Mesodermal cell (in vitro differentiated cells): ENCODE results near the gene CYB5R4.

Source experiments
- H3K27ac ChIP-seq: 2 replicates; pipeline ENCODE4 v1.7.0; 2013; ENCODE audit warnings: mild to moderate bottlenecking, low read depth, low read length, moderate library complexity; ENCODE audit not compliant: severe bottlenecking
- H3K36me3 ChIP-seq: 2 replicates; pipeline ENCODE4 v1.7.1; 2013; ENCODE audit warnings: mild to moderate bottlenecking, low read length, moderate library complexity; ENCODE audit not compliant: control insufficient read depth, insufficient read depth
- H3K4me1 ChIP-seq: one replicate; pipeline ENCODE4 v1.7.1; 2013; ENCODE audit warnings: mild to moderate bottlenecking, low read length; ENCODE audit not compliant: insufficient read depth, control insufficient read depth, poor library complexity, severe bottlenecking
- H3K4me3 ChIP-seq: 2 replicates; pipeline ENCODE4 v1.7.0; 2013; ENCODE audit warnings: low read length, control low read depth, mild to moderate bottlenecking; ENCODE audit not compliant: insufficient read depth, poor library complexity, severe bottlenecking; ENCODE audit errors: extremely low read depth
- H3K9me3 ChIP-seq: 2 replicates; pipeline ENCODE4 v1.7.1; 2013; ENCODE audit warnings: mild to moderate bottlenecking, low read length, moderate library complexity; ENCODE audit not compliant: control insufficient read depth
- WGBS, 2 experiments: methylation state at CpG; one replicate each; pipeline ENCODE4 v1.1.5; 2013; ENCODE audit warnings: missing lambda C conversion rate in 2 of 2; ENCODE audit not compliant: insufficient coverage in 2 of 2; 5-methylcytosine and 5-hydroxymethylcytosine counted together

Gene CYB5R4

DNA sequence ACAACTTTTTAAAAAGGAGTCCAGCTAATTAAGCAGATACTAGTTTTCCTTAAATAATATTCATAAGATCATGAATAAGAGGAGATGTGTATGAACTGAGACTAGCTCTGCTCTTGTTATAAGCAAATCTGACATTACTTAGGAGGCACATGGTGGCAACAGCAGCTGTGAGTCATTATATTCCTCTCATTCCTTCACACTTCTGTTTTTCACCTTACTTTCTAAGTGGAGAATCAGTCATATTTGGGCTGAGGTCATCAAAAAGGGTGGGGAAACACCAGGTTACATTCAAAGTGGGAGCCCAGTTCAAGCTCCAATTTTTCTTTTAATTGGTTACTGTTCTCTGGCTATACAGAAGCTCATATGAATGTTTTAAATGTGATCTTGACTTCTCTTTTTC is 12.3 kb upstream of the CYB5R4 start:
- H3K4me1 ChIP-seq: no peaks in the 10 kb centered on the region
- no peak overlapping the region for H3K27ac ChIP-seq
- H3K9me3 ChIP-seq: no peaks in the 10 kb centered on the region
- no peaks in the 10 kb centered on the region for H3K36me3 ChIP-seq
- H3K4me3 ChIP-seq: no peak overlapping the region

DNA sequence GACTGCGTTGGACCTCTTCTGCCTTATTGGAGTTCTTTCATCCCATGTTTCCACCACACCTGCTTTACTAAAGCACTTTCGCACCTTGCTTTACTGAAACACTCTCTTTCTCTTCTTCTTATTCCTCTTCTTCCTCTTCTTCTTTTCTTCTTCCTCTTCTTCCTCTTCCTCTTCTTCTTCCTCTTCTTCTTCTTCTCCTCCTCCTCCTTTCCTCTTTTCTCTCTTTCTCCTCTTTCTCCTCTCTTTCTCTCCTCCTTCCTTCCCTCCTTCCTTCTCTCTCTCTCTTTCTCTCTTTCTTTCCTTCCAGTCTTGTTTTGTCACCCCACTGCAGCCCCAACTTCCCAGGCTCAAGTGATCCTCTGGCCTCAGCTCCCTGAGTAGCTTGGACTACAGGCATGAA is 10.4 kb upstream of the CYB5R4 start:
- Histone ChIP-seq H3K4me1 (no peaks in the 10 kb centered on the region), H3K4me3 (no peak overlapping the region)
- 71 to 89% methylated on average over 2 of the region's 2 CpGs for WGBS, 2 experiments

DNA sequence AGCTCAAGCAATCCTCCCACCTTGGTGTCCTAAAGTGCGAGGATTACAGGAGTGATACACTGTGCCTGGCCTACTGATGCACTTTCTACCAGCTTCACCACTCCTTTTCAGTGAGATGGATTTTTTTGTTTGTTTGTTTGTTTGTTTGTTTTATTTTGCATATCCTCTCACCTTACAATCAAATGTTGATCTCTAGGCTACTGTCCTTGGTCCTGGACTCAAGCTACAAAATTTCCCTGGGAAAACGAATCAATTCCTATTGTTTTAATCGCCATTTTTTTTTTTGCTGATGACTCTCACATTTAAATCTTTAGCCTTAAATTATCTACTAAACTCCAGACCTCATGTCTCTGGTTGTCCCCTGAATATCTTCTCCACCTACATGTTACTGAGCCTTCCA is 9.9 kb upstream of the CYB5R4 start:
- H3K4me1 ChIP-seq: no peaks in the 10 kb centered on the region
- no peaks in the 10 kb centered on the region for H3K9me3 ChIP-seq
- 78 to 87% methylated on average over 2 of the region's 3 CpGs for WGBS, 2 experiments
- H3K36me3 ChIP-seq: no peaks in the 10 kb centered on the region
- H3K27ac ChIP-seq: no peak overlapping the region
- H3K4me3 ChIP-seq: no peak overlapping the region

More for the DNA sequence above, 10.4 kb upstream of the CYB5R4 start:
- H3K27ac ChIP-seq: no peak overlapping the region
- H3K36me3 ChIP-seq: no peaks in the 10 kb centered on the region
- no peaks in the 10 kb centered on the region for H3K9me3 ChIP-seq

DNA sequence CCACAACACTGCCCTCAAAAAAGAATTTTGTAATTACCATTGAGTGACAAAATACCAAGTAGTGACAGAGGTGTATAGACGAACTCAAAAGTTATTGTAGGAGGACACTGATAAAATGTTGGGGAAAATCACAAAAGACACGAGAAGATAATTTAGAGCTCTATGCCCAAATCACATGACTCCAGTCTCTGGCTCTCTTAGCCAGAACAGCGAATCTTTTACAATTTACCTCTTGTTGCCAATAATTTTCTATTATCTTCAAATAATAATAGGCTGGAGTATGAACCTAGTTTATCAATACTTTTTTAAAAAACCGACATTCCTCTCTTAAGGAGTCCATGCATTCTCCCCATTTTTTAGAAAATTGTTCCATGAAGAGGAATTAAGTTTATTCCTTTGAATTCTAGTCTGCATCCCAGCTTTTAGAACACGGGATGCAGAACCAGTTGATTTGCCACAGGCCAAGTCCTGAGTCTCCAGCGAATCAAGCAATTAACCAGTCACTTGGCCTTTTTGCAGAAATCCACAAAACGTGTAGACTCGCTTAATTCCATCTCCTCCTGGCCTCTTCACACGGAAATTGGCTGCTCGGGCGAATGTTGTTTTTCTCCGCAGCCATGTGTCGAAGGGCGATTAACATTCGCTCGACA is 6.8 kb upstream of the CYB5R4 start:
- Histone ChIP-seq H3K36me3 (no peaks in the 10 kb centered on the region), H3K4me1 (no peaks in the 10 kb centered on the region), H3K4me3 (peak overlapping the region; percentile 40), H3K27ac (no peak overlapping the region), H3K9me3 (no peaks in the 10 kb centered on the region)
- 1 to 8% methylated on average over 12 to 13 of the region's 16 CpGs for WGBS, 2 experiments

DNA sequence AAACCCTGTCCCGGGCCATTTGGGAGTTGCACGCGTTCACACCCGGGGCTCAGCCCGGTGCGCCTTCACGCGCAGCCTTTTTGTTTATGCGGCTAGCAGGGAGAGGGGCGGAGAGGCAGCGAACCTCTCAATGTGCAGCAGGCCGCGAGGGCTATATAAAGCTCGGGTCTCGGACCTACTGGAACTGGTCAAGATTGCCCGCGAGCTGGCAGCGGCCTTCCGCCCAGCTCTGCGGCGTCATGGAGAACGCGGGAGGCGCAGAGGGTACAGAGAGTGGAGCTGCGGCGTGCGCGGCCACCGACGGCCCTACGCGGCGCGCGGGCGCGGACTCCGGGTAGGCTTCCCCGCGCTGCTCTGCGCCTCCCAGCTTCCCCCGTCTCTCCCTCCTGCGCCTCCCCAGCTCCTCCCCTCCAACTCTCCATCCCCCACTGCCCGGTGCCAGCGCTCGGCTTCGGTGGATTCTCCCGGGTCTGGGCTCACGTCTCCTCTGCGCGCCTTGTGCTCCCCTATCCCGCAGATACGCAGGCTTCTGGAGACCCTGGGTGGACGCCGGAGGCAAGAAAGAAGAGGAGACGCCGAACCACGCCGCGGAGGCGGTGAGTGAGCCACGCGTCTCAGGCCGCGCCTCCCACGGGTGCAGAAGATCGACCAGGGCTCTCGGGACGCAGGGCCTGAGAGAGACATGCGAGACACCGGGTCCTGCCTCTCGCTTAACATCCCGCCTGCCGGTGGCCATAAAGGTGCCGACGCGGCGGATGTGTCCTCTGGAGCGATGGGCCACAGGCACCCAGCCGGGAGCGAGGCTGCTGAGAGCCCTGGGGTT is 6.1 kb upstream of the CYB5R4 start, which contains the start of gene RIPPLY2:
Gene RIPPLY2, plus strand, starts transcription at position 183 of the 823 bp plus-strand sequence. Its CDS starts 57 bp downstream, at position 240.
- Histone ChIP-seq H3K4me1 (no peaks in the 10 kb centered on the region), H3K4me3 (peak within 1 kb of the TSS; percentile 40), H3K9me3 (no peaks in the 10 kb centered on the region), H3K27ac (no peak within 1 kb of the TSS), H3K36me3 (no peaks in the 10 kb centered on the region)
- WGBS, 2 experiments: 0 to 1% methylated on average over 62 to 71 of the region's 81 CpGs

DNA sequence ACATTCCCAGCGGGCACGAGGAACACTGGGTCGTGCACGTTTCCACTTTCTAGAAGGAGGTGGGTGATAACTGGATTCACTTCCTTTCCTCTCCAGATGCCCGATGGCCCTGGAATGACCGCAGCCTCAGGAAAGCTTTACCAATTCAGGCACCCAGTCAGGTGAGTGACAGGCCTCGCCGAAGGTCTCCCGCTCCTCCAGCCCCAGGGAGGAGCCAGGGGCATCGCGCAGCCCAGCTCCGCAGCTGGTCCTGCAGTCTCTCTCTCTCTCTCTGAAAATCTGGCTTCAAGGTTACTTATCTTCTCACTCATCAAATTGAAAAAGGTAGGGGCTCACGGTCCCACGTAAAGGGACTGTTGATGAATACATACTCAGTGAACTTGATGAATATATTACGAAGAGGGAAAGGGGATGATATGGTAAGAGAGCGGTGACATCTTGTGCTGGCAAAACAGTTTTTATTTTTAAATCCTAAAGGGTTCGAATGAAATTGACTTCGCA is 5.4 kb upstream of the CYB5R4 start:
- Histone ChIP-seq H3K27ac (no peak overlapping the region), H3K4me3 (peak overlapping the region; percentile 40), H3K4me1 (no peaks in the 10 kb centered on the region), H3K9me3 (no peaks in the 10 kb centered on the region), H3K36me3 (no peaks in the 10 kb centered on the region)
- 11 to 23% methylated on average over 9 to 15 of the region's 18 CpGs for WGBS, 2 experiments

DNA sequence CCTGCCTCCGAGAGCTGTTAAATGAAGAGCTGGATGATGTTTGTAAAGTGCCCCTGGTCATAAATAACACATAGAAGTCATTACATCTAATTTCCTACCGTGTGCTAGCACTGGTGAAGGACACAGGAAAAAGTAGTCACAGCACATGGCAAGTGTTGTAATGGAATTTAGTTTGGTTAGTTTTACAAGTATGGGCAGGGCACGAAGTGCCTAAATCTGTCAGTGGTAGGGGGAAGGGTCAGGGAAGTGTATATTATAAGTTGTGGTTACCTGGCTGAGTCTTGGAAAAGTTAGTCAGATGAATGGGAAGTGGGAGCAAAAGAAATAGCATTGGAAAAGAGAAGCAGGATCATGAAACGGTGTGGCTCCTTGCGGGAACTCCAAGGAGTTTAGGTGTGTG is 4.7 kb upstream of the CYB5R4 start:
- Histone ChIP-seq H3K27ac (no peak overlapping the region), H3K4me3 (no peak overlapping the region), H3K9me3 (no peaks in the 10 kb centered on the region), H3K36me3 (no peaks in the 10 kb centered on the region), H3K4me1 (no peaks in the 10 kb centered on the region)
- WGBS, 2 experiments: 69 to 78% methylated on average over 3 to 4 of the region's 5 CpGs

DNA sequence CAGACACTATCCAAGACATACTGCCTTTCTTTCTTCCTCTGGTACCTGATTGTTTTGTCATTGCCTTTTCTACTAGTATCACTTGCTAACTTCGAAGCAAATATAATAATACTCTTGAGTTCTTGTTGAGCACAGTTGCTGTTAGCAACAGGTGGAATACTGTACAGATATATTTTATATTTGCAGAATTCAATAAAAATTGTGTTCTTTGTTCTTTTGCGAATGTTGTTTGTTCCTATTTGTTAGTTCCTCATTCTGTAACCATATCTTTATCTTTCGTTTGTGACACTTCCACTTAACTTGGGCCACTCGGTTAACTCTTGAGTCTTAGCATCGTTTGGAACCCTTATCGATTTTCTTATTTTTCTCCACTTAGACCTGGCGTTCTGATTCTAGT is 868 bp downstream of the CYB5R4 start:
- peaks cover 8% of the 10 kb centered on the region for H3K36me3 ChIP-seq
- peak overlapping the region; percentile 75 for H3K4me3 ChIP-seq
- 63 to 65% methylated on average over 3 to 4 of the region's 7 CpGs for WGBS, 2 experiments
- H3K9me3 ChIP-seq: no peaks in the 10 kb centered on the region
- no peak overlapping the region for H3K27ac ChIP-seq
- H3K4me1 ChIP-seq: no peaks in the 10 kb centered on the region

DNA sequence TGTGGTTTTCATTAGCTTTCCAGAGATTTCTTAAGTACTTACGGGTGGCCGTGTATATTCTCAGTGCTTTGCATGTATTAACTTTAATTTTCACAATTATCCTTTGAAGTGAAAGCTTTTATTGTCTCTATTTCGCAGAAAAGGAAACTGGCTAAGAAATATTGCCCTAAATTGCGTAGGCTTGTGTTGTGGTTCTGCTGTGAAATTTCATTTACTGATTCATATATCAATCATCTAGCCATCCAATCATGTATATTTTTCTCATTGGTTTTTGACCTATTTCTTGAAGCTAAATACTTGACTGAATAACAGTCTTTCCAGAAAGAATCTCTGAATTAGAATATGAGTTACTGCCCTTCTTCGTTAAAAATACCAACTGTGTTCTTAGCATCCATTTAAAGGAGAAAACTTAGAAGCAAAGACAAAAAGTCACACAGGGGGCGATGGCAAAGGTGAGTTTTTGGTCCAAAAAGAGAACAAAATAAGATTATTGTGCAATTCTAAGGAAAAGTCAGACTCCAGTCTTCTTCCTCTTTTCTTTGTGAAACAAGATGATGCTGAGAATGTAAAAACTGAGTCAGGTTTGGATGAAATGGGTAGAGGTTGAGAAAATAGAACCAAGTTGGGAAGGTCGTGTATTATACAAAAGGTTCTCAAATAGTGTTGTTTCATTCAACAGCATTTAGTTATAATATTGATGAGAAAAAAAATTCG is 1.4 kb downstream of the CYB5R4 start:
- no peak overlapping the region for H3K27ac ChIP-seq
- peaks cover 13% of the 10 kb centered on the region for H3K36me3 ChIP-seq
- peak overlapping the region; percentile 75 for H3K4me3 ChIP-seq
- H3K4me1 ChIP-seq: no peaks in the 10 kb centered on the region
- H3K9me3 ChIP-seq: no peaks in the 10 kb centered on the region
- 93% methylated on average over 2 of the region's 8 CpGs; no CpG with 5 or more reads in 1 of the 2 experiments for WGBS, 2 experiments

DNA sequence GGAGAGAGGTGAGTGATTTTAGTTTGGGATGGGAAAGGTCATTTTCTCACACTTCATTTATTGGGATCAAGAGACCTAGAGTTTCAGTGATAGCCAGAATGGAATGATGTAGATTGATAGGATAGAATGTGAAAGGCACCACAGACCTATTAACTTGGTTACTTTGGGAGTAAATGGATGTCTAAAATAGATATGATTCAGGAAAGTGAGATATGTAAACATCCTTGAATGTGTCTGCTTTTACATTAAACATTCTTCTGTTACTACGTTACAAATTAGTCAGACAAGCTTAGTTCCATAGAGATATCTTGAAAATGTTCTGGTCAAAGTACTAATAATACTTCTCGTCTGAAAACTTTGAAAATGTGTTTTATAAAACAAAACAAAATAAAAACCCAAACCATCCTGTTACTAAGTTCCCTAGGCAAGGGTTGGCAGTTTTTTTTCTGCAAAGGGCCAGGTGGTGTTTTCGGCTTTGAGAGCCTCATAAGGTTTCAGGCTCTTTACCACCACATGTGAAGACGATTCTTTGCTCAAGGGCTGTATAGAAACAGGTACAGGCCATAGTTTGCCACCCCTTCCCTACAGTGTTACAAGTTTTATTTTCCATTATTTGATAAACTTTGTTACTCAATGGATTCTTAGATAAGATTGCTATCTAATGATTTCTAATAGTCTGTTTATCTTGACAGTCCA is 3.4 kb downstream of the CYB5R4 start:
- Histone ChIP-seq H3K9me3 (peaks cover 11% of the 10 kb centered on the region), H3K4me1 (no peaks in the 10 kb centered on the region), H3K27ac (no peak overlapping the region), H3K4me3 (no peak overlapping the region), H3K36me3 (peaks cover 29% of the 10 kb centered on the region)
- WGBS, 2 experiments: 100% methylated on average over 1 of the region's 4 CpGs; no CpG with 5 or more reads in 1 of the 2 experiments
